Measurements from ENCODE around the gene GOLGA6L2.
"Not testable (repeated sequence)": the region's sequence is repeated elsewhere in the genome, so short reads cannot be mapped to it uniquely, and the experiment has no call there.

- not testable (repeated sequence) for TF ChIP-seq CTCF (IDR thresholded peaks at IDR 0.05; ENCODE audit: low read length); EZH2 (optimal IDR thresholded peaks at IDR 0.05; ENCODE audit: low read depth, low read length); EZH2phosphoT487 (IDR thresholded peaks at IDR 0.05; ENCODE audit: low read length)
Observed at GRCh38 chr15:23398357-23398756, 48.7 kb downstream of the GOLGA6L2 start.

Measured in MM.1S (cell line).